AG04449 (cell line): ENCODE results near the gene TPRG1L.

Source experiments
- CTCF ChIA-PET: fragments of 350-600 bp; formaldehyde crosslinking; extraction: SDS; loops from one replicate; lab custom pipeline; 2021; ENCODE audit warnings: antibody characterized with exemption; lab: Yijun Ruan, JAX
- POLR2A ChIA-PET: fragments of 400-600, 350-600 bp; formaldehyde crosslinking; extraction: SDS; loops from one replicate; lab custom pipeline; 2020; ENCODE audit warnings: antibody characterized with exemption, inconsistent platforms; lab: Yijun Ruan, JAX
- DNase-seq: peaks from one replicate; pipeline ENCODE4 v3.0.0-alpha.2; 2010; ENCODE audit warnings: low read depth, low spot score
- H3K4me3 ChIP-seq: 2 replicates; pipeline ENCODE4 v1.5.1; 2011; ENCODE audit warnings: low read depth, mild to moderate bottlenecking, control low read depth, low read length
- TF ChIP-seq, protein P1 (sequence below): IDR thresholded peaks from one replicate; pipeline ENCODE4 v1.5.1; 2011; ENCODE audit warnings: mild to moderate bottlenecking, moderate library complexity, low read length, control low read depth, inconsistent platforms; ENCODE audit not compliant: insufficient read depth; ENCODE audit errors: missing control alignments

Gene TPRG1L

DNA sequence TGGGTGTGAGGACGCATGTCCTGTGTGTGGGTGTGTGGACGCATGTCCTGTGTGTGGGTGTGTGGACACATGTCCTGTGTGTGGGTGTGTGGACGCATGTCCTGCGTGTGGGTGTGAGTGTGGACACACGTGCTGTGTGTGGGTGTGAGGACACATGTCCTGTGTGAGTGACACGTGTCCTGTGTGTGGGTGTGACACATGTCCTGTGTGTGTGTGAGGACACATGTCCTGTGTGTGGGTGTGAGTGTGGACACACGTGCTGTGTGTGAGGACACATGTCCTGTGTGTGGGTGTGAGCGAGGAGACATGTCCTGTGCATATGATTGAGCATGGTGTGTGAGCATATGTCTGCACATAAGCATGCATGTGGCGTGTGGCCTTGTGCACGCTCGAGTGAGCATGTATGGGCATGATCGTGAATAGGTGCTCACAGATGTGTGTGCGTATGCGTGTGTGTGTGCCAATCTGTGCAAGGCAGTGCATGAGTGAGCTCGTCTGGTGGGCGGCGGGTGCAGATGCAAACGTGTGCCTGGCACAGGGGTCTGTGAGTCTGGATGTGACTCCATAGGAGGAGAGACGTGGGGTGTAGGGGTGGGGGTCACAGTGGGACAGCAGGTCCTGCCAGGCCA lies 38.8 kb upstream of the TPRG1L start:
- no peak overlapping the region for H3K4me3 ChIP-seq
- no peak for DNase-seq
- TF ChIP-seq, protein P1, sequence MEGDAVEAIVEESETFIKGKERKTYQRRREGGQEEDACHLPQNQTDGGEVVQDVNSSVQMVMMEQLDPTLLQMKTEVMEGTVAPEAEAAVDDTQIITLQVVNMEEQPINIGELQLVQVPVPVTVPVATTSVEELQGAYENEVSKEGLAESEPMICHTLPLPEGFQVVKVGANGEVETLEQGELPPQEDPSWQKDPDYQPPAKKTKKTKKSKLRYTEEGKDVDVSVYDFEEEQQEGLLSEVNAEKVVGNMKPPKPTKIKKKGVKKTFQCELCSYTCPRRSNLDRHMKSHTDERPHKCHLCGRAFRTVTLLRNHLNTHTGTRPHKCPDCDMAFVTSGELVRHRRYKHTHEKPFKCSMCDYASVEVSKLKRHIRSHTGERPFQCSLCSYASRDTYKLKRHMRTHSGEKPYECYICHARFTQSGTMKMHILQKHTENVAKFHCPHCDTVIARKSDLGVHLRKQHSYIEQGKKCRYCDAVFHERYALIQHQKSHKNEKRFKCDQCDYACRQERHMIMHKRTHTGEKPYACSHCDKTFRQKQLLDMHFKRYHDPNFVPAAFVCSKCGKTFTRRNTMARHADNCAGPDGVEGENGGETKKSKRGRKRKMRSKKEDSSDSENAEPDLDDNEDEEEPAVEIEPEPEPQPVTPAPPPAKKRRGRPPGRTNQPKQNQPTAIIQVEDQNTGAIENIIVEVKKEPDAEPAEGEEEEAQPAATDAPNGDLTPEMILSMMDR: no peak
- ChIA-PET CTCF (interaction anchor here (0.7 to 3.9 kb wide), 3 partner anchors 22 to 34 kb away, joined by 3 to 27 read pairs (median 5); no protein-coding TSS in a partner anchor), POLR2A (no interaction called here)

DNA sequence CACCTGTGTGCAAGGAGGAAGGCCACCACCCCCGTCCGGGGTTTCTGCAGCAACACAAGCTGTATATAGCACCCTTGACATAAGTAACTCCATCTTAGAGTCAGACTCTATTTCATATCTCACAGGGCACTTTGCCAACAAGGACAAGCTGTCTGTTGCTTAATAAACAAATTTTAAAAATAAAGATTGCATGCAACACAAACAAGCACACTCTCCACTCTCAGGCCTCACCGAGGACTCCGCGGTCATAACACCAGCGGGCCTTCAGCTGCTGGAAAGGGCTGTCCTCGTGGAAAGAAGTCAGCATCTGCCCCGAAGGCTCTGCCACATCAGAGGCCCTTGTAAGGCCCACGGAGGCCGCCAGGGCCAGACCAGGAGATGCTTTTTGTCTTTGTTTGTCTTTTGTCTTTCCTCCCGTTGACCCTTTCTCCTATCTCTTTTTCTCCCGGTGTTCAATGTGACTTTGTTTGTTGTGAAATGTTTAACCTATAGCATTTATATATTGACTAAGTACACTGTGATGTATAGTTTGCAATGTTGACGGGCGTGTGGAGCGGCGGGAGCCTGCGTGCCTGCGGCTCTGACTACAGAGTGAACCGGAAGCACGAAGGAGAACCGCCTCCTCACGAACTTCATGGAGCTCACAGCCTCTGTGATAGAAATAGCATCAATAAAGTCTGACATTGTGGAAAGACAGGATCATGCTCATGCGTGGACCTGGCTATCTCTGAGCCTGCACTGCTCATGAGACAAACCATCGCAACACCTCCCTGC lies 37.6 kb upstream of the TPRG1L start:
- no peak for DNase-seq
- ChIA-PET POLR2A (no interaction called here), CTCF (interaction anchor here (0.7 to 3.9 kb wide), 7 partner anchors 9 to 33 kb away, joined by 3 to 27 read pairs (median 4); no protein-coding TSS in a partner anchor)
- no peak overlapping the region for H3K4me3 ChIP-seq
- TF ChIP-seq, protein P1: no peak

DNA sequence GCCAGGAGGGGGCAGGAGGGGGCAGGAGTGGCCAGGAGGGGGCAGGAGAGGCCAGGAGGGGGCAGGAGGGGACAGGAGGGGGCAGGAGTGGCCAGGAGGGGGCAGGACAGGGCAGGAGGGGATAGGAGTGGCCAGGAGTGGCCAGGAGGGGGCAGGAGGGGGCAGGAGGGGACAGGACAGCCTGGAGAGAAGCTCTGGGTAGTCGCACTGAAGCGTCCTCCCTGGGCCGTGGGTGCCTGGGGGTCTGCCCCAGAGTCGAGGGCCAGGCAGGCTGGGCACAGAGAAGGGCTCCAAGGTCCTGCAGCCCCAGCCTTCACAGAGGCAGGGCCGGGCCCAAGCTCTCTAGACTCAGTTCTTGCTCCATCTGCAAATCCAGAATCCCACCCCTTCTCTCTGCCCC lies 36.4 kb upstream of the TPRG1L start:
- H3K4me3 ChIP-seq: no peak overlapping the region
- TF ChIP-seq, protein P1: no peak
- no peak for DNase-seq
- ChIA-PET CTCF (interaction anchor here (0.7 to 3.9 kb wide), 2 partner anchors 32 to 135 kb away, joined by 3 to 27 read pairs; no protein-coding TSS in a partner anchor), POLR2A (no interaction called here)

DNA sequence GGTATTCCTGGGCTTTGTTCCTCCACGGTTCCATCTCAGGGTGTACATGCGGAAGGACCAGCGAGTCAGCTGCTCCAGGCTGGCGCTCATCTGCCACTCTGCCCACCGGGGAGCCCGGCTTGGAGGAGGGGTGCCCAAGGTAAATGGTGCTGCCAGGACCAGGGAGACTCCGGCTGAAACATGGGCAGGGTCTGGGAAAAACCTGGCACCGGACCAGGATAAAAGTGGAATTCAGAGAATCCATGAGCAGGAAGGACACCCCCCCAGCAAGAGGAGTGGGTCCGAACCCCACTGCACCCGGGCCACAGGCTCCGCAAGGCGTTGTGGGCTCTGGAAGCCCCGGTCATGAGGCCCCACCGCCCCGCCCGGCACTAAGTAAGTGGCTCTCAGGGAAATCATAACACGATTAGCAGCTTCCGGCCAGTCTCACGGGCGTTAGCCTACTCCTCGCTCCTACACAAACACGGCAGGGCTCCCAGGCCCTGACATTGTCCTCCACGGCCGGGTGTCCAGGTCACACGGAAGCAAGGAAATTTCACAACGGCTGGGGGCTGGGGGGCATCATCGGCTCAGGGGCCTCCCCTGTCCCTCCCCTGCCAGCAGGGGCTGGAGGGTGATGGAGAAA lies 34.6 kb upstream of the TPRG1L start:
- CTCF ChIA-PET: interaction anchor here (1.9 kb wide), 1 partner anchor 31 kb away, joined by 5 read pairs; no protein-coding TSS in a partner anchor
- no peak overlapping the region for H3K4me3 ChIP-seq
- POLR2A ChIA-PET: no interaction called here
- DNase-seq: no peak
- TF ChIP-seq, protein P1: no peak

DNA sequence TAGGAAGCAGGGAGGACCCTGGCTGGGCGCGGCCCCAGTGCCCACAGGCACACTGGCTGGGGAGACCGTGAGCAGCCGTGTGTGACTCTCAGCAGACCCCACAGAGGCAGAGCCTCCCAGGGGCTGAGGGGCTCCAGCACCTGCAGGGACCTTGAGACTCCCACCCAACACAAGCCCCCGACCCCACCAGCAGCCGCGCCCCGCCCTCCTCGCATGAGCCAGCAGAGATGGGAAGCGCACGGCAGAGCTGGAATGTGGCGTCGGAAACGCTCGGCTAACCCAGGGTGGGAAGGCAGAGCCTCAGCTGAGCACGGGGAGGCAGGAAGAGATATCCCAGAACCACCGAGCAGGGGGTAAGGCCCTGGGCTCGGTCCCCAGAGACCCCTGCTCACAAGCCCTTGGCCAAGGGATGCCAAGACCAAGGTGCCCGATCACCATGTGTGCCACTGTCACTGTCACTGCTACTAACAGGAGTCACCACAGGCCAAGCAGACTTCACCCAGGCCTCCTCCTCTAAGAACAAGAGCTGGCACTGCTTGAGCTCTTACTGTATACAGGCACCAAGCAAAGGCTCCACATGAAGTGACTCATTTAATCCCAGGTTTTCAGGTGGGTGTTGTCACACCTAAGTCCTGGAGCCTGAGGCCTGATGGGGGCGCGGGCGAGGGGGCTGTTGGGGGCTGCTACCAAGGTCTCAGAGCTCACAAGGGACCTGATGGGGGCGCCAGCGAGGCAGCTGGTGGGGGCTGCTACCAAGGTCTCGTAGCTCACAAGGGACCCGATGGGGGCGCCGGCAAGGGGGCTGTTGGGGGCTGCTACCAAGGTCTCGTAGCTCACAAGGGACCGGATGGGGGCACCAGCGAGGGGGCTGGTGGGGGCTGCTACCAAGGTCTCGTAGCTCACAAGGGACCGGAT lies 33.6 kb upstream of the TPRG1L start:
- TF ChIP-seq, protein P1: no peak
- POLR2A ChIA-PET: no interaction called here
- DNase-seq: no peak
- CTCF ChIA-PET: interaction anchor here (0.7 to 1.9 kb wide), 5 partner anchors 23 to 100 kb away, joined by 3 to 5 read pairs (median 3); no protein-coding TSS in a partner anchor
- H3K4me3 ChIP-seq: no peak overlapping the region
